ENCODE results near the gene GPN2.

The GPN2 gene

GRCh38 chr1:26915204-26915842 is 25.2 kb upstream of the GPN2 start:
- Mint-ChIP-seq H3K4me3 (no peak overlapping the region), H3K4me1 (peaks cover 8% of the 10 kb centered on the region), H3K27me3 (ENCODE audit: low read depth) (peaks cover 12% of the 10 kb centered on the region), H3K36me3 (ENCODE audit: low read depth) (no peaks in the 10 kb centered on the region), H3K27ac (no peak overlapping the region), H3K9me3 (no peaks in the 10 kb centered on the region)
- TF ChIP-seq, protein P1, sequence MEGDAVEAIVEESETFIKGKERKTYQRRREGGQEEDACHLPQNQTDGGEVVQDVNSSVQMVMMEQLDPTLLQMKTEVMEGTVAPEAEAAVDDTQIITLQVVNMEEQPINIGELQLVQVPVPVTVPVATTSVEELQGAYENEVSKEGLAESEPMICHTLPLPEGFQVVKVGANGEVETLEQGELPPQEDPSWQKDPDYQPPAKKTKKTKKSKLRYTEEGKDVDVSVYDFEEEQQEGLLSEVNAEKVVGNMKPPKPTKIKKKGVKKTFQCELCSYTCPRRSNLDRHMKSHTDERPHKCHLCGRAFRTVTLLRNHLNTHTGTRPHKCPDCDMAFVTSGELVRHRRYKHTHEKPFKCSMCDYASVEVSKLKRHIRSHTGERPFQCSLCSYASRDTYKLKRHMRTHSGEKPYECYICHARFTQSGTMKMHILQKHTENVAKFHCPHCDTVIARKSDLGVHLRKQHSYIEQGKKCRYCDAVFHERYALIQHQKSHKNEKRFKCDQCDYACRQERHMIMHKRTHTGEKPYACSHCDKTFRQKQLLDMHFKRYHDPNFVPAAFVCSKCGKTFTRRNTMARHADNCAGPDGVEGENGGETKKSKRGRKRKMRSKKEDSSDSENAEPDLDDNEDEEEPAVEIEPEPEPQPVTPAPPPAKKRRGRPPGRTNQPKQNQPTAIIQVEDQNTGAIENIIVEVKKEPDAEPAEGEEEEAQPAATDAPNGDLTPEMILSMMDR (IDR thresholded peaks at IDR 0.05; ENCODE audit: unreplicated experiment in 3 of 3), result no peak

DNA sequence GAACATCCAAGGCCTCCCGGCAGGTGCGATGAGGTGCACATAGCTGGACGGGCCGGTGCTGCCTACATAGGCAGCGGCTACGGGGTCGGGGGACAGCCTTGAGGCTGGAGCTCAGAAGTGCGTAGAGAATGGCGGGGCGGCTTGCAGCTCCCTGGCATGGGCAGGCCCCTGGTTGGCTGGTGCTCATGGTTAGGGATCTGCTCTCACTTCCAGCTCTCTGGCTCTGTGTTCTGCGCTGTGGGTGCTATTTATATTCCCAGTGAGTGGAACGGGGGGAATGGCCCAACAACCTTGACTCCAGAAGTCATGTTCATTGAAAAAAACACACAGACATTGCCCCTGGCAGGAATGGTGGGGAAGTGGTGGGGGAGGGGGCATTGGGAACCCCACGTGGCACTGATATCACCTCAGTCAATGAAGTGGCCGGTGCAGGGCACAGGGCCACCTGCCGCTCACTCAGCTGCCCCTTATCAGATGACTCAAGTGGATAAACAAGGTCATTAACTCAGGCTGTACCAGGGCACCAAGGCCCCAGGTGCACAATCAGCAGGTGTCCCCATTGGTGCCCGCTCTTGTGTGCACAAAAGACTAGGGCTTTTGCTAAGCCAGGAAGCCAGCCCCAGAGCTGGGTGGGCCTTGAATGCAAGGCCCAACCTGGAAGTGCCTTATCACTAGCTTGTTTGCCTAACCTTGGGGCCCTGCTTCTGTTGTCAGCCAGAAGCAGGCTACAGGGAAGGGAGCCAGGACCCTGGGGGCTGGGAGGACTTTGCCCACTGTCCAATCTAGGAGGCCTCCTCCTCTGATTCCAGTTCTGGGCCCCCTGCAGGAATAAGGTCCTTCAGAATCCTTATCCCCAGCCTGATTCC is 23.9 kb upstream of the GPN2 start, which contains the start of gene NR0B2:
Gene NR0B2 (minus strand): TSS at position 222 of the 866 bp plus-strand sequence. CDS start 35 bp downstream, at position 187.
- peaks cover 4% of the 10 kb centered on the region for H3K4me1 Mint-ChIP-seq
- H3K27ac Mint-ChIP-seq, result peak within 1 kb of the TSS in 1 of 3 experiments; percentile 70
- TF ChIP-seq, protein P1 (IDR thresholded peaks at IDR 0.05; ENCODE audit: unreplicated experiment in 3 of 3), result no peak
- no peak within 1 kb of the TSS for H3K4me3 Mint-ChIP-seq
- no peaks in the 10 kb centered on the region for H3K36me3 Mint-ChIP-seq (ENCODE audit: low read depth)
- peaks cover 15% of the 10 kb centered on the region for H3K27me3 Mint-ChIP-seq (ENCODE audit: low read depth)
- no peaks in the 10 kb centered on the region for H3K9me3 Mint-ChIP-seq

- Mint-ChIP-seq H3K4me1 (peaks cover 4% of the 10 kb centered on the region), H3K9me3 (no peaks in the 10 kb centered on the region), H3K36me3 (ENCODE audit: low read depth) (no peaks in the 10 kb centered on the region), H3K27ac (peak overlapping the region in 1 of 3 experiments; percentile 70), H3K4me3 (no peak overlapping the region), H3K27me3 (ENCODE audit: low read depth) (peaks cover 10% of the 10 kb centered on the region)
- TF ChIP-seq, protein P1 (IDR thresholded peaks at IDR 0.05; ENCODE audit: unreplicated experiment in 3 of 3), result no peak
These were observed 23.3 kb upstream of the GPN2 start for GRCh38 chr1:26913389-26913753.

GRCh38 chr1:26912147-26912490 is 22.0 kb upstream of the GPN2 start:
- H3K4me1 Mint-ChIP-seq, result peaks cover 4% of the 10 kb centered on the region
- H3K4me3 Mint-ChIP-seq, result no peak overlapping the region
- H3K27me3 Mint-ChIP-seq (ENCODE audit: low read depth), result peaks cover 10% of the 10 kb centered on the region
- TF ChIP-seq, protein P1 (IDR thresholded peaks at IDR 0.05; ENCODE audit: unreplicated experiment in 3 of 3), result no peak
- no peaks in the 10 kb centered on the region for H3K9me3 Mint-ChIP-seq
- H3K36me3 Mint-ChIP-seq (ENCODE audit: low read depth), result no peaks in the 10 kb centered on the region
- H3K27ac Mint-ChIP-seq, result no peak overlapping the region

- Mint-ChIP-seq H3K27me3 (ENCODE audit: low read depth) (peaks cover 10% of the 10 kb centered on the region), H3K27ac (no peak overlapping the region), H3K4me1 (peaks cover 4% of the 10 kb centered on the region), H3K9me3 (no peaks in the 10 kb centered on the region), H3K36me3 (ENCODE audit: low read depth) (no peaks in the 10 kb centered on the region), H3K4me3 (no peak overlapping the region)
- TF ChIP-seq, protein P1 (IDR thresholded peaks at IDR 0.05; ENCODE audit: unreplicated experiment in 3 of 3), result no peak
These were observed 21.5 kb upstream of the GPN2 start for GRCh38 chr1:26911399-26912146.
